GM12872 (cell line): ENCODE results near the gene SAMHD1.

ENCODE experiments used
- TF ChIP-seq, protein P1 (sequence below): IDR thresholded peaks from 3 replicates; pipeline ENCODE4 v1.5.1; 2011; ENCODE audit warnings: low read depth, mild to moderate bottlenecking, low read length, moderate library complexity; ENCODE audit not compliant: insufficient read depth

SAMHD1 gene

DNA sequence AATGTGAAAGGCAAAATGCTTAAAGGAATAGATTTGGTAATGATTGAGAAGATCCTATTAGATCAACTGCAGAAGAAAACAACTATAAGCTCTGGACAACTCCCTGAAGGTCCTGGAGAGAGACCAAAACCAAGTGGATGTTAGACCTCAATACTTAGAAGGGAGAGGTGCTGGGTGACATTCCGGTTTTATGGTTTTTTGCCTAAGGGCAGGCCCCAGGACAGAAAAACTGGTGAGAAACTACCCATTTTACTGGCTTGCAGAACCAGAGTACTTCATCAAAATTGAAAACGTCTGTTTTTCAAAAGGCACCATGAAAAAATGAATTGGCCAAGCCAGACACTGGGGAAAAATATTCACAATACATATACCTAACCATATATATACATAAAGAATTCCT is 26.3 kb downstream of the SAMHD1 start:
- TF ChIP-seq, protein P1, sequence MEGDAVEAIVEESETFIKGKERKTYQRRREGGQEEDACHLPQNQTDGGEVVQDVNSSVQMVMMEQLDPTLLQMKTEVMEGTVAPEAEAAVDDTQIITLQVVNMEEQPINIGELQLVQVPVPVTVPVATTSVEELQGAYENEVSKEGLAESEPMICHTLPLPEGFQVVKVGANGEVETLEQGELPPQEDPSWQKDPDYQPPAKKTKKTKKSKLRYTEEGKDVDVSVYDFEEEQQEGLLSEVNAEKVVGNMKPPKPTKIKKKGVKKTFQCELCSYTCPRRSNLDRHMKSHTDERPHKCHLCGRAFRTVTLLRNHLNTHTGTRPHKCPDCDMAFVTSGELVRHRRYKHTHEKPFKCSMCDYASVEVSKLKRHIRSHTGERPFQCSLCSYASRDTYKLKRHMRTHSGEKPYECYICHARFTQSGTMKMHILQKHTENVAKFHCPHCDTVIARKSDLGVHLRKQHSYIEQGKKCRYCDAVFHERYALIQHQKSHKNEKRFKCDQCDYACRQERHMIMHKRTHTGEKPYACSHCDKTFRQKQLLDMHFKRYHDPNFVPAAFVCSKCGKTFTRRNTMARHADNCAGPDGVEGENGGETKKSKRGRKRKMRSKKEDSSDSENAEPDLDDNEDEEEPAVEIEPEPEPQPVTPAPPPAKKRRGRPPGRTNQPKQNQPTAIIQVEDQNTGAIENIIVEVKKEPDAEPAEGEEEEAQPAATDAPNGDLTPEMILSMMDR, result no peak

DNA sequence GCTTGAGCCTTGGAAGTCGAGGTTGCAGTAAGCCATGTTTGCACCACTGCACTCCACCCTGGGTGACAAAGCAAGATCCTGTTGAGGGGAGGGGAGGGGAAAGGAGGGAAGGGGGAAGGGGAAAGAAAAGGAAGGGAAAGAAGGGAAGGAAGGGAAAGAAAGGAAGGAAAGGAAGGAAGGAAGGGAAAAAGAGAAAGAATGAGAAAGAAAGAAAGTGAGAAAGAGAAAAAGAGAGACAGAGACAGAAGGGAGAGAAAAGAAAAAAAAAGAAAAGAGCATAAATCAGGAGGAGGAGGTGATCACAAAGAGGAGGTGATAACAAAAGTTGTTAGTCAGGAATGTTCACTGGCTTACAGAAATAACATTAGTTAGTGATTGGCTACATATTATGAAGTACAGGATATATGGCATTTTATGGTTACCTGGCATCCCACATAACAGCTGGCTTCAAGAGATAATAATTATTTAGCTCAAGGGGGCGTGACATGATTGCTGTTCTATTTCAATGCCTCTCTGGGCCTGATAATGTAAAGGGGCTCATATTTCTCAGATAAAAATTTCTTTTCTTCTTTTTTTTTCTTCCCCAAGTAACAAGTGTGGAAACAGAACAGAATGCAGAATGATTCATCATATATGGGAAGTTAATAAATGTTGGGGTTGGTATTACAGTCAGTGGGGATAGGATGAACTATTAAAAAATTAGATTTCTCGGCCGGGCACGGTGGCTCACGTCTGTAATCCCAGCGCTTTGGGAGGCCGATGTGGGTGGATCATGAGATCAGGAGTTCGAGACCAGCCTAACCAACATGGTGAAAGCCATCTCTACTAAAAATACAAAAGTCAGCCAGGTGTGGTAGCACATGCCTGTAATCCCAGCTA is 27.1 kb downstream of the SAMHD1 start:
- TF ChIP-seq, protein P1, result no peak

DNA sequence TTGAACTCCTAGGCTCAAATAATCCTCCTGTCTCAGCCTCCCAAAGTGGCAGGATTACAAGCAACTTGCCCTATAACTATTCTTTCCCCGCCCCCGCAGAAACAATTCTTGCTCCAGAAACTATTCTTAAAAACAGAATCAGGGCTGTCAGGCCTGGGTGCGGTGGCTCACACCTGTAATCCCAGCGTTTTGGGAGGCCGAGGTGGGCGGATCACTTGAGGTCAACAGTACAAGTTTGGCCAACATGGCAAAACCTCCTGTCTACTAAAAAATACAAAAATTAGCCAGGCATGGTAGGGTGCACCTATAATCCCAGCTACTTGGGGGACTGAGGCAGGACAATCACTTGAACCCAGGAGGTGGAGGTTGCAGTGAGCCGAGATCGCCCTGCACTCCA is 31.2 kb downstream of the SAMHD1 start:
- TF ChIP-seq, protein P1, result no peak

DNA sequence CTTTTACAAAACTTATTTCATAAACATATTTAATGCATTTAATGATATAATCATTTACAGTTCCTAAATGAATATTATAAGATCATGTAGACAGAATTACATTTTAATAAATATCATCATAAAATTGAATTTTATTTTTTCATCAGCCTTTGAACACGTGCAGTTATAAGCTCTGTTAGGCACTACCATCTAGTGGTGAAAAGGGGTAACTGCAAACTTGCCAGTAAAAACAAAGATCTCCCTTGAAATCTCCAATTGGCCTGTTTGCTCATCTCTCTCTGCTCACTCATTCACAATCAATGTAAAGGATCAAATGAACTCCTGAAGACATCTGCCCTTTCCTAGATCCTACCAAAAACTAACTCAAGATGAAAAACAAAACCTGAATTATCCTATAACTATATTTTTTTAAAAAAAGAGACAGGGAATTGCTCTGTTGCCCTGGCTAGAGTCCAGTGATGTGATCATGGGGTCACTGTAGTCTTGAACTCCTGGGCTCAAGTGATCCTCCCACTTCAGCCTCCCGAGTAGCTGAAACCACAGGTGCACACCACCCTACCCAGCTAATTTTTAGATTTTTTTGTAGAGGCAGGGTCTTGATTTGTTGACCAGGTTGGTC is 31.7 kb downstream of the SAMHD1 start:
- TF ChIP-seq, protein P1, result peak; percentile 86

DNA sequence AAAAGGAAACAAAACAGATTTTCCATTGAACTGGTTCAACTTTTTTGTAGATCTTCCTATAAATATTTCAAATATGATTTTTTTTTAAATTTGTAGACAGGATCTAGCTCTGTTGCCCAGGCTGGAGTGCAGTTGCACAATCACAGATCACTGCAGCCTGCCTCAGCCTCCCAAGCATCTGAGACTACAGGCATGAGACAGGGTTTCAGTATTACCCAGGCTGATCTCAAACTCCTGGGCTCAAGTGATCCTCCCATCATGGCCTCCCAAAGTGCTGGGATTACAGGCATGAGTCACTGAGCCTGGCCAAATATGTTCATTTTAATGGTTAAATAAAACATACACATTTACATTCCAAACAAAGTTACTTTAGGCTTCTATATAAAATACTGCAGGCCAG is 33.6 kb downstream of the SAMHD1 start:
- TF ChIP-seq, protein P1, result no peak

DNA sequence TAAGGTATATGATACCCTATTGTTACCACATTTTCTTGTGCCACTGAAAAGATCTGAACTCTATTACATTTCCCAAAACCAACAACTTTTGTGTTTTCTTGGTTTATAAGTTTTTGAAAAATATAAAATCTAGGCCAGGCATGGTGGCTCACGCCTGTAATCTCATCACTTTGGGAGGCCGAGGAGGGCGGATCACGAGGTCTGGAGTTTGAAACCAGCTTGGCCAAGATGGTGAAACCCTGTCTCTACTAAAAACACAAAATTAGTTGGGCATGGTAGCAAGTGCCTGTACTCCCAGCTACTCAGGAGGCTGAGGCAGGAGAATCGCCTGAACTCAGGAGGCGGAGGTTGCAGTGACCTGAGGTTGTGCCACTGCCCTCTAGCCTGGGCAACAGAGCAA is 34.3 kb downstream of the SAMHD1 start:
- TF ChIP-seq, protein P1, result no peak

DNA sequence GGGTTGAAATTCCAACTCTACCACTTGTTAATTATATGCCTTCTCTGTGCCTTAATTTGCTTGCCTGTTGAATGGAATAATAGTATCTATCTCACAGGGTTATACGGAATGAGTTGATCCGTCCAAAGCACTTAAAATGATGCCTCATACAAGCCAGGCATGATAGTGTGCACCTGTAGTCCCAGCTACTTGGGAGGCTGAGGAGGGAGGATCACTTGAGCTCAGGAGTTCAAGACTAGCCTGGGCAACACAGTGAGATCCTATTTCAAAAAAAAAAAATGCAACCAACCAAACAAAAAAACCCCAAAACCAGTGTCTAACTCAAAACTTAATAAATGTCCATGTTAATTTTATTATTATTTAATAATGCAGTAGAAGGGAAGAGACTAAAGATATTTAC is 35.3 kb downstream of the SAMHD1 start:
- TF ChIP-seq, protein P1, result no peak
